ENCODE measurements around the gene PAIP2B. TPM values are rescaled to one million over a fixed set of nuclear protein-coding genes. Genes with fewer than 3 reads are reported as not detected.

Gene PAIP2B
- total and polyA plus RNA-seq, 2 of the 4 experiments (the other 2 are of a cell fraction): 0.15 to 0.18 TPM

GRCh38 chr2:71190656-71191569, 36.0 kb downstream of the PAIP2B start:
- peak; percentile 9 for DNase-seq
- H4K91ac ChIP-seq (ENCODE audit: insufficient read depth, low read depth, low read length): no peak overlapping the region
- no peak overlapping the region for H3K56ac ChIP-seq (ENCODE audit: extremely low read depth, insufficient read depth, low read length)
- no peaks in the 10 kb centered on the region for H3K9me3 ChIP-seq (ENCODE audit: control insufficient read depth, insufficient read depth, low read length)
- no peak overlapping the region for H2BK20ac ChIP-seq (ENCODE audit: low read depth, low read length)
- in situ Hi-C loops (cut with MboI; ENCODE audit: low sequenced_read_pairs): no loop called here
- dilution Hi-C loops (cut with HindIII; ENCODE audit: low sequenced_read_pairs, unreplicated experiment): no loop called here
- no peak overlapping the region for H3K14ac ChIP-seq (replicated peaks; ENCODE audit: low read depth, low read length)
- H4K5ac ChIP-seq (ENCODE audit: low read depth, low read length): no peak overlapping the region
- H2BK5ac ChIP-seq (ENCODE audit: low read depth, low read length, poor library complexity, severe bottlenecking): no peak overlapping the region
- H2AFZ ChIP-seq (replicated peaks; ENCODE audit: low read length, poor library complexity): no peak overlapping the region
- no peak overlapping the region for H3K23ac ChIP-seq (ENCODE audit: low read depth, low read length)
- H2BK15ac ChIP-seq (ENCODE audit: low read depth, low read length): no peak overlapping the region
- H3K27me3 ChIP-seq (ENCODE audit: control insufficient read depth, insufficient read depth, low read length): peaks cover 4% of the 10 kb centered on the region
- no TSS peak for BruUV-seq (replicated peaks)
- POLR2A ChIA-PET (ENCODE audit: unreplicated experiment): no interaction called here
- no peaks in the 10 kb centered on the region for H3K9me1 ChIP-seq (ENCODE audit: insufficient read depth, low read length)
- CTCF ChIA-PET: interaction anchor here (0.9 kb wide), 1 partner anchor 34 kb away, joined by 3 read pairs; no protein-coding TSS in a partner anchor
- H2BK120ac ChIP-seq (ENCODE audit: low read depth, low read length): no peak overlapping the region
- TF ChIP-seq CTCF (conservative IDR thresholded peaks at IDR 0.05; ENCODE audit: low read depth, low read length) (peak; percentile 25; the same call in 1 of the 2 replicates), RAD21 (IDR thresholded peaks at IDR 0.05; ENCODE audit: low read length) (peak; percentile 18; the same call in 1 of the 2 replicates), ELK1 (IDR thresholded peaks at IDR 0.05; ENCODE audit: borderline replicate concordance, low read depth, low read length) (no peak), FOS (IDR thresholded peaks at IDR 0.05; ENCODE audit: low read depth, low read length) (no peak), NFE2L2 (IDR thresholded peaks at IDR 0.05; ENCODE audit: low read depth, low read length) (no peak), POLR2A (IDR thresholded peaks at IDR 0.05; ENCODE audit: low read depth, low read length) (no peak)
- H4K20me1 ChIP-seq (ENCODE audit: insufficient read depth, low read length): no peaks in the 10 kb centered on the region
- H3K79me1 ChIP-seq (ENCODE audit: low read depth in 1 of 2, low read length in 2 of 2): no peaks in the 10 kb centered on the region
- no peak overlapping the region for H2AK5ac ChIP-seq (ENCODE audit: low read depth, low read length)
- H3K36me3 ChIP-seq (ENCODE audit: control insufficient read depth, insufficient read depth, low read length): no peaks in the 10 kb centered on the region
- no peak overlapping the region for H3K27ac ChIP-seq (ENCODE audit: insufficient read depth, low read length)
- no peak for ATAC-seq (ENCODE audit: low read depth)
- no peak overlapping the region for H3K18ac ChIP-seq (ENCODE audit: low read depth, low read length)
- no peak overlapping the region for H3K4me3 ChIP-seq (ENCODE audit: insufficient read depth, low read depth, low read length)
- H3K4me1 ChIP-seq (ENCODE audit: control insufficient read depth, insufficient read depth, low read length): no peaks in the 10 kb centered on the region
- WGBS, 2 experiments (ENCODE audit: extremely low coverage in 2 of 2, insufficient read length in 1 of 2): 100% methylated on average over 2 of the region's 3 CpGs; no CpG with 5 or more reads in 1 of the 2 experiments
- H3K4ac ChIP-seq (ENCODE audit: low read depth, low read length): no peak overlapping the region
- intact Hi-C loops (cut with micrococcal nuclease): no loop called here
- no peak overlapping the region for H3K9ac ChIP-seq (ENCODE audit: low read depth, low read length)
- H2AK9ac ChIP-seq (replicated peaks; ENCODE audit: low read depth, low read length, poor library complexity): no peak overlapping the region
- H4K8ac ChIP-seq (ENCODE audit: low read depth in 2 of 2, low read length in 2 of 2): no peak overlapping the region
- no peak overlapping the region for H3K4me2 ChIP-seq (ENCODE audit: low read depth, low read length)

All from IMR-90 (cell line).